Measurements from ENCODE around the gene CAMKK2. TPM values are rescaled to one million over a fixed set of nuclear protein-coding genes. Genes with fewer than 3 reads are reported as not detected.

The CAMKK2 gene
- total RNA-seq, 1 donor, result 14.7 TPM

- no peak overlapping the region for H3K4me3 ChIP-seq (ENCODE audit: low read depth, low read length)
- no peak for DNase-seq (ENCODE audit: low read depth)
- TF ChIP-seq, protein P1, sequence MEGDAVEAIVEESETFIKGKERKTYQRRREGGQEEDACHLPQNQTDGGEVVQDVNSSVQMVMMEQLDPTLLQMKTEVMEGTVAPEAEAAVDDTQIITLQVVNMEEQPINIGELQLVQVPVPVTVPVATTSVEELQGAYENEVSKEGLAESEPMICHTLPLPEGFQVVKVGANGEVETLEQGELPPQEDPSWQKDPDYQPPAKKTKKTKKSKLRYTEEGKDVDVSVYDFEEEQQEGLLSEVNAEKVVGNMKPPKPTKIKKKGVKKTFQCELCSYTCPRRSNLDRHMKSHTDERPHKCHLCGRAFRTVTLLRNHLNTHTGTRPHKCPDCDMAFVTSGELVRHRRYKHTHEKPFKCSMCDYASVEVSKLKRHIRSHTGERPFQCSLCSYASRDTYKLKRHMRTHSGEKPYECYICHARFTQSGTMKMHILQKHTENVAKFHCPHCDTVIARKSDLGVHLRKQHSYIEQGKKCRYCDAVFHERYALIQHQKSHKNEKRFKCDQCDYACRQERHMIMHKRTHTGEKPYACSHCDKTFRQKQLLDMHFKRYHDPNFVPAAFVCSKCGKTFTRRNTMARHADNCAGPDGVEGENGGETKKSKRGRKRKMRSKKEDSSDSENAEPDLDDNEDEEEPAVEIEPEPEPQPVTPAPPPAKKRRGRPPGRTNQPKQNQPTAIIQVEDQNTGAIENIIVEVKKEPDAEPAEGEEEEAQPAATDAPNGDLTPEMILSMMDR (IDR thresholded peaks at IDR 0.05; ENCODE audit: insufficient read depth, low read depth, low read length), result no peak
These were observed 18.1 kb downstream of the CAMKK2 start for GRCh38 chr12:121278169-121279070.

DNA sequence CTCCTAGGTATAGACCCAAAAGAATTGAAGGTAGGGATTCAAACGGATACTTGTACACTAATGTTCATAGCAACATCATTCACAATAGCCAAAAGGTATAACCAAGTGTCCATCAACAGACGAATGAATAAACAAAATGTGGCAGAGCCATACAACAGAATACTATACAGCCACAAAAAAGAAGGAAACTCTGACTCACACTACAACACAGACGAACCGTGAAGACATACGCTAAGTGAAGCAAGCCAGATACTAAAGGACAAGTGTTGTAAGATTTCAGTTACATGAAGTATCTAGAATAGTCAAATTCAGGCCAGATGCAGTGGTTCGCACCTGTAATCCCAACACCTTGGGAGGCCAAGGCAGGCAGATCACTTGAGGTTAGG, 19.1 kb downstream of the CAMKK2 start:
- no peak for DNase-seq (ENCODE audit: low read depth)
- H3K4me3 ChIP-seq (ENCODE audit: low read depth, low read length), result no peak overlapping the region
- TF ChIP-seq, protein P1 (IDR thresholded peaks at IDR 0.05; ENCODE audit: insufficient read depth, low read depth, low read length), result no peak

- TF ChIP-seq, protein P1 (IDR thresholded peaks at IDR 0.05; ENCODE audit: insufficient read depth, low read depth, low read length), result no peak
- no peak for DNase-seq (ENCODE audit: low read depth)
- no peak overlapping the region for H3K4me3 ChIP-seq (ENCODE audit: low read depth, low read length)
These were observed 22.3 kb downstream of the CAMKK2 start for GRCh38 chr12:121274036-121274763.

DNA sequence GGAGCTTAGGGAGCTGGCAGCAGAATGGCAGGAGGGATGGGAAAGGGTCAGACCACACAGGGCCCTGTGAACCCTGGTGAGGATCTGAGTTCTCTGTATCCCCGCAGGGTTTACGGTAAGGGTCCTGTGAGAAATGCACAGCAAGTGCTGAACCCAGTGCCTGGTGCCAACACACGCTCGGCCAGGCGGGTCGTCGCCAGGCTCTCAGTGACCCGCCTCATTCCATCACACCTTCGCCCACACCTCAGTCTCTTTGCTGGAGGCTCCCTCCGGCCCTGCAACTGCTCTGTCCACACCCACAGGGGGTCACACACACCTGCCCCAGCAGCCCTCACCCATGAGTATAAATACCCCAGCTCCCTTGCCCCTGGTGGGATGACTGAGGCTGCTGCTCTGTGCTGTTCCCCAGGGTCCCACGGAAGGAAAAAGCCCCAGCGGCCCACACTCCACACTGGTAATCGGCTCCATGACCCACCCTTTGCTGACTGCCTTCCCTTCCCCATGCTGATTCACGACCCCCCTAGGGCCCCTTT, 23.1 kb downstream of the CAMKK2 start:
- no peak overlapping the region for H3K4me3 ChIP-seq (ENCODE audit: low read depth, low read length)
- TF ChIP-seq, protein P1 (IDR thresholded peaks at IDR 0.05; ENCODE audit: insufficient read depth, low read depth, low read length), result no peak
- DNase-seq (ENCODE audit: low read depth), result no peak

GRCh38 chr12:121267822-121268221, 28.7 kb downstream of the CAMKK2 start:
- no peak for DNase-seq (ENCODE audit: low read depth)
- H3K4me3 ChIP-seq (ENCODE audit: low read depth, low read length), result no peak overlapping the region
- TF ChIP-seq, protein P1 (IDR thresholded peaks at IDR 0.05; ENCODE audit: insufficient read depth, low read depth, low read length), result no peak

DNA sequence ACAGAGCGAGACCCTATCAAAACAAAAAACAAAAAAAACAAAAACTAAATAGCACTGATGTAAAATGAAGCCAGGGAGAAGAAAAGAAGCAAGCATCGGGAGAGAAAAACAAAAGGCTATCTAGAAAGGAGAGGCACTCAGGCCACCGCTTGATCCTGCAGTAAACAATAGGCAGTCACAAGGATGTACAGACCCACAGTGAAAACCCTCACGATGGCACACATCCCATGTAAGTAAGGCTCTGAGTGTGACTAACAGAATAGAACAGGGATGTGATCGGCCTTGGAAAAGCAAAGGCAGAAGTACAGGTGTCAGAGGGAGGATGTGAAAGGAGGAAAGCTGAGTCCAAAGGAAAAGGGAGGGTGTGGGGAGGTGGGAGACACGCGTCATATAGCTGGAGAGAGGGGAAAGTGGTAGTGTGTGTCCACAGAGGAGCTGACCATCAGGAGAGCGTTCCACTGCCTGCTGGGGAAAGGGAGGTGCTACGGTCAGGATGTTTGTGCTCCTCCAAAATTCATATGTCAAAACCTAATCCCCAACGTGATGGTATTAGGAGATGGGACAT, 31.5 kb downstream of the CAMKK2 start:
- TF ChIP-seq, protein P1 (IDR thresholded peaks at IDR 0.05; ENCODE audit: insufficient read depth, low read depth, low read length), result no peak
- no peak for DNase-seq (ENCODE audit: low read depth)

More for the DNA sequence above, 31.5 kb downstream of the CAMKK2 start:
- no peak overlapping the region for H3K4me3 ChIP-seq (ENCODE audit: low read depth, low read length)

Measured in fibroblast of villous mesenchyme (primary cell).